Smooth muscle cell of bladder (primary cell): Measurements from ENCODE around the gene DIAPH1. TPM values are rescaled to one million over a fixed set of nuclear protein-coding genes. Genes with fewer than 3 reads are reported as not detected.

Source experiments
- total RNA-seq: library from RNA; depleted of rRNA; stranded (reverse); fragments of >200 nt; gene quantifications from 2 replicates; pipeline ENCODE4 v1.2.3, GENCODE V29; 2014

Gene DIAPH1
- total RNA-seq = 9.2 TPM in 2 replicates

GRCh38 chr5:141618804-141619554 is at the start of gene DIAPH1:
TSS of gene DIAPH1 (minus strand) at chr5:141619000. CDS start at chr5:141618914, 86 bp downstream.

GRCh38 chr5:141650851-141651727 is 32.3 kb upstream of the DIAPH1 start, which contains the start of gene FCHSD1:
TSS of gene FCHSD1 (minus strand) at chr5:141651418. CDS start at chr5:141651368, 50 bp downstream.

GRCh38 chr5:141636413-141637122 is 17.8 kb upstream of the DIAPH1 start, which contains the start of the genes HDAC3 and RELL2:
TSS of gene HDAC3 (minus strand) at chr5:141636849. CDS start at chr5:141636790, 59 bp downstream.
TSS of gene RELL2 (plus strand) at chr5:141636997. CDS start at chr5:141638226, 1,229 bp downstream.

GRCh38 chr5:141488591-141489561 is 129.9 kb downstream of the DIAPH1 start, which contains the start of gene PCDHGC5:
TSS of gene PCDHGC5 (plus strand) at chr5:141489081. CDS start at chr5:141489241, 160 bp downstream.

GRCh38 chr5:141484641-141485311 is 134.0 kb downstream of the DIAPH1 start, which contains the start of gene PCDHGC4:
TSS of gene PCDHGC4 (plus strand) at chr5:141485030. CDS start at chr5:141485174, 144 bp downstream.

GRCh38 chr5:141475625-141476131 is 143.1 kb downstream of the DIAPH1 start, which contains the start of gene PCDHGC3:
TSS of gene PCDHGC3 (plus strand) at chr5:141475966. CDS start at chr5:141476117, 151 bp downstream.

Other genes with a start within 250 kb of the DIAPH1 start
- 5.3 and 5.4 TPM in 2 replicates for gene PCDHGB3, start 248.8 kb downstream of the DIAPH1 start, total RNA-seq
- gene PCDHGA6, start 245.1 kb downstream of the DIAPH1 start, total RNA-seq = 3.0 and 3.2 TPM in 2 replicates
- 4.1 and 4.6 TPM in 2 replicates for gene PCDHGA7, start 236.3 kb downstream of the DIAPH1 start, total RNA-seq
- gene PCDHGB4, start 231.3 kb downstream of the DIAPH1 start, total RNA-seq = 26.9 and 27.5 TPM in 2 replicates
- gene PCDHGA8, start 226.4 kb downstream of the DIAPH1 start, total RNA-seq = 3.0 and 3.3 TPM in 2 replicates
- gene PCDHGB5, start 221.1 kb downstream of the DIAPH1 start, total RNA-seq = 15.9 and 19.9 TPM in 2 replicates
- 2.7 and 3.1 TPM in 2 replicates for gene PCDHGA9, start 216.2 kb downstream of the DIAPH1 start, total RNA-seq
- 2.7 and 3.1 TPM in 2 replicates for gene PCDHGB6, start 211.0 kb downstream of the DIAPH1 start, total RNA-seq
- gene PCDHGA10, start 206.0 kb downstream of the DIAPH1 start, total RNA-seq = 4.3 and 5.4 TPM in 2 replicates
- gene PCDHGB7, start 201.3 kb downstream of the DIAPH1 start, total RNA-seq = 6.3 and 6.9 TPM in 2 replicates
- 6.4 and 8.5 TPM in 2 replicates for gene PCDHGA11, start 197.9 kb downstream of the DIAPH1 start, total RNA-seq
- gene PCDHGA12, start 188.5 kb downstream of the DIAPH1 start, total RNA-seq = 9.1 and 11.7 TPM in 2 replicates
- gene PCDHGC3, start 143.0 kb downstream of the DIAPH1 start, total RNA-seq = 38.1 and 41.7 TPM in 2 replicates
- gene PCDHGC4, start 134.0 kb downstream of the DIAPH1 start, total RNA-seq = 1.7 TPM in 2 replicates
- 1.3 and 2.6 TPM in 2 replicates for gene PCDHGC5, start 129.9 kb downstream of the DIAPH1 start, total RNA-seq
- gene HDAC3, start 17.8 kb upstream of the DIAPH1 start, total RNA-seq = 62.6 and 62.7 TPM in 2 replicates
- 2.1 and 2.8 TPM in 2 replicates for gene RELL2, start 18.0 kb upstream of the DIAPH1 start, total RNA-seq
- 15.4 and 19.0 TPM in 2 replicates for gene FCHSD1, start 32.4 kb upstream of the DIAPH1 start, total RNA-seq
- gene ARAP3, start 63.2 kb upstream of the DIAPH1 start, total RNA-seq = 1.7 and 2.6 TPM in 2 replicates